ENCODE measurements around the gene HIPK1. TPM values are rescaled to one million over a fixed set of nuclear protein-coding genes. Genes with fewer than 3 reads are reported as not detected.

Gene HIPK1
- total RNA-seq, 2 experiments from 2014 or later = 20.4 to 52.6 TPM

- Histone ChIP-seq H3K79me2 (ENCODE audit: insufficient read depth, low read depth, low read length) (no peaks in the 10 kb centered on the region), H3K27ac (ENCODE audit: low read depth, low read length, poor library complexity, severe bottlenecking) (no peak overlapping the region), H4K20me1 (ENCODE audit: insufficient read depth, low read length) (no peaks in the 10 kb centered on the region), H3K36me3 (ENCODE audit: insufficient read depth, low read length) (no peaks in the 10 kb centered on the region; the same call in 1 of the 2 replicates), H3K4me1 (ENCODE audit: insufficient read depth, low read length, poor library complexity, severe bottlenecking) (peaks cover 6% of the 10 kb centered on the region), H2AFZ (ENCODE audit: low read length) (no peak overlapping the region), H3K4me3 (ENCODE audit: low read depth, low read length, poor library complexity, severe bottlenecking) (no peak overlapping the region), H3K9me3 (ENCODE audit: low read length) (no peaks in the 10 kb centered on the region), H3K9me2 (ENCODE audit: insufficient read depth, low read length) (no peaks in the 10 kb centered on the region), H3K4me2 (ENCODE audit: low read length) (no peak overlapping the region)
- intact Hi-C loops (cut with micrococcal nuclease; ENCODE audit: unreplicated experiment) = no loop called here
- no TSS peak for BruUV-seq (replicated peaks)
- ChIA-PET CTCF (ENCODE audit: unreplicated experiment) (interaction anchor here (1.1 kb wide), 1 partner anchor 12 kb away, joined by 4 read pairs; no protein-coding TSS in a partner anchor), POLR2A (interaction anchor here (1.0 to 2.0 kb wide), 5 partner anchors 8 to 49 kb away, joined by 3 to 10 read pairs (median 4); partner anchors contain the start of gene AP4B1)
- TF ChIP-seq EZH2phosphoT487 (IDR thresholded peaks at IDR 0.05; ENCODE audit: borderline replicate concordance, low read depth, low read length) = no peak
- TF ChIP-seq CTCF (conservative IDR thresholded peaks at IDR 0.05; ENCODE audit: low read length) = no peak
- DNase-seq (ENCODE audit: low spot score) = no peak
Observed at GRCh38 chr1:113881661-113882060, 47.5 kb upstream of the HIPK1 start.

DNA sequence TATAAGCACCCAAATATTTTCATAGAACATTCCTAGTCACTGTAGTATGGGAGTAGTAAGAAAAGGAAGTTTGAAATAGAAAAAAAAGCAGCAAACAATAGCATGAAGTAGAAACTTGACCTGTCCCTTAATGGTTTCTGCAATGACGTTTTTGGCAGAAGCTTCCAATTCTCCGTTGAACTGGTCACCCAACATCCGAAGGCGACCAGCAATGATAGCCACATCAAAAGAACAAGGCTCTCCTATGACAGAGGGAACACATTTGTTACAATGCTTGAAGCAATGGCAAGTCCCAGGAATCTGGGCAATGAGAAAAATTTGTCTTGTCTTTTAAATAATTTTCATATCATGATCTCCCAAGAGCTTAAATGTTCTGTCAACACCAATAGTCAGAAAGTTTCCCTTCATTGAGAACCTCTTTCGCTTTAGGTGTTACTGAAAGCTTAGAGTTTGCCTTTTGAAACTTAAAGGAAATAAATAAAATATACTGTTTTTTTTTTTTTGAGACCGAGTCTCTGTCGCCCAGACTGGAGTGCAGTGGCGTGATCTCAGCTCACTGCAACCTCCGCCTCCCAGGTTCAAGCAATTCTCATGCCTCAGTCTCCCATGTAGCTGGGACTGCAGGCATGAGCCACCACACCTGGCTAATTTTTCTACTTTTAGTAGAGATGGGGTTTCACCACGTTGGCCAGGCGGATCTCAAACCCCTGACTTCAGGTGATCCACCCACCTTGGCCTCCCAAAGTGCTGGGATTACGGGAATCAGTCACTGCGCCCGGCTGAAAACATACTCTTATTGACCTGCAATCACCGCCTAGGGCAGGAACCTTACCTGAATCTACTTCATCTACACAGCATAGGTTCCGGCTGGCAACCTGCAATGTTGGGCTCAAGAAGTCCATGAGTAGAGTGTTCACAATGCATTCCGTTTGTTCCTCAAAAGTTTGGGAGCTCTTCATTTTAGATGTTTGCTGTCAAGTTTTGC is 42.4 kb upstream of the HIPK1 start:
- ChIA-PET POLR2A (interaction anchor here (0.6 to 1.7 kb wide), 9 partner anchors 9 to 33 kb away, joined by 3 to 10 read pairs (median 5); partner anchors contain the start of gene AP4B1), CTCF (ENCODE audit: unreplicated experiment) (no interaction called here)
- H3K79me2 ChIP-seq (ENCODE audit: insufficient read depth, low read depth, low read length) = no peaks in the 10 kb centered on the region
- TF ChIP-seq EZH2phosphoT487 (IDR thresholded peaks at IDR 0.05; ENCODE audit: borderline replicate concordance, low read depth, low read length) (no peak), CTCF (conservative IDR thresholded peaks at IDR 0.05; ENCODE audit: low read length) (no peak)
- no peaks in the 10 kb centered on the region for H3K9me3 ChIP-seq (ENCODE audit: low read length)
- H3K4me3 ChIP-seq (ENCODE audit: low read depth, low read length, poor library complexity, severe bottlenecking) = no peak overlapping the region
- no peaks in the 10 kb centered on the region for H4K20me1 ChIP-seq (ENCODE audit: insufficient read depth, low read length)
- no peak overlapping the region for H3K27ac ChIP-seq (ENCODE audit: low read depth, low read length, poor library complexity, severe bottlenecking)
- no peak for DNase-seq (ENCODE audit: low spot score)
- no peak overlapping the region for H3K4me2 ChIP-seq (ENCODE audit: low read length)
- intact Hi-C loops (cut with micrococcal nuclease; ENCODE audit: unreplicated experiment) = no loop called here
- H3K36me3 ChIP-seq (ENCODE audit: insufficient read depth, low read length) = no peaks in the 10 kb centered on the region
- H2AFZ ChIP-seq (ENCODE audit: low read length) = no peak overlapping the region
- BruUV-seq (replicated peaks) = no TSS peak
- no peaks in the 10 kb centered on the region for H3K9me2 ChIP-seq (ENCODE audit: insufficient read depth, low read length)
- H3K4me1 ChIP-seq (ENCODE audit: insufficient read depth, low read length, poor library complexity, severe bottlenecking) = no peaks in the 10 kb centered on the region

All from OCI-LY7 (cell line).